Posterior vena cava (tissue), 2 donors: ENCODE data around the gene MATR3. TPM values are rescaled to one million over a fixed set of nuclear protein-coding genes. Genes with fewer than 3 reads are reported as not detected.
"Not testable (repeated sequence)": the region's sequence is repeated elsewhere in the genome, so short reads cannot be mapped to it uniquely, and the experiment has no call there.

Experiments
- DNase-seq: peaks from one replicate; pipeline ENCODE4 v3.0.0-alpha.2; 2020; ENCODE audit warnings: low spot score
- intact Hi-C, 2 donors: fragments of 100-400 bp; cut with DNase I; formaldehyde crosslinking; loops; one replicate each; pipeline versions ENCODE4 v1.14.1 to v1.14.2; 2022 to 2023
- total RNA-seq, 2 donors: library from RNA; stranded (reverse); fragmentation: NEBNext Ultra II Directional; extraction: Animal tissue kit (Norgen Biotek cat#: 25700); gene quantifications; one replicate each; pipeline ENCODE4 v1.2.1, GENCODE V29; 2021
- donor health status: DM: yes; HTN: yes; CAD: no.
- donor health status: DM: yes; HTN: yes; CAD: no.

The MATR3 gene
- total RNA-seq, 2 donors from 2014 or later, result 139 to 148 TPM

DNA sequence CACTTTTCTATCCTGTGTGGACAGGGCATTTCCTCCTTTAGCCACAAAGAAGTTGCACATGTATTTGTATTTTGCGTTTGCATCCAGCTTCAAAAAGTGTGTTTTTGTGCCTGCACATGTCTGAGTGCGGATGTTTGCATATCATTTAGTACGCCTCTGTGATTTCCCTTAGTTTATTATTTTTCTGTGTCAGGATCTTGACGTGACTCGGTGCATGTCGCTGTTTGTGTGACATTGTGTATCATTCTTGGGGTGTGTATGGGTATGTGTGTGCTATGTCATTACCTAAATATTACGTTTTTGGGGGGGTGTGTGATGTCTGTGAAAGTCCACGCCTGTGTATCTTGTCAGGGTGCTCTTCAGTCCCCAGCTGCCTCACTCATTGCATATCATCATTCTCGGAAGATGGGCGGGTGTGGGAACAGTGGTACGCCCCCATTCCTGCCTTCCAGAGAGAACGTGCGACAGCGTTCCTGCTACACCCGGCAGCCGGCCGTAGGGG, 47.7 kb downstream of the MATR3 start:
- intact Hi-C loops, result no loop called here
- no peak for DNase-seq

DNA sequence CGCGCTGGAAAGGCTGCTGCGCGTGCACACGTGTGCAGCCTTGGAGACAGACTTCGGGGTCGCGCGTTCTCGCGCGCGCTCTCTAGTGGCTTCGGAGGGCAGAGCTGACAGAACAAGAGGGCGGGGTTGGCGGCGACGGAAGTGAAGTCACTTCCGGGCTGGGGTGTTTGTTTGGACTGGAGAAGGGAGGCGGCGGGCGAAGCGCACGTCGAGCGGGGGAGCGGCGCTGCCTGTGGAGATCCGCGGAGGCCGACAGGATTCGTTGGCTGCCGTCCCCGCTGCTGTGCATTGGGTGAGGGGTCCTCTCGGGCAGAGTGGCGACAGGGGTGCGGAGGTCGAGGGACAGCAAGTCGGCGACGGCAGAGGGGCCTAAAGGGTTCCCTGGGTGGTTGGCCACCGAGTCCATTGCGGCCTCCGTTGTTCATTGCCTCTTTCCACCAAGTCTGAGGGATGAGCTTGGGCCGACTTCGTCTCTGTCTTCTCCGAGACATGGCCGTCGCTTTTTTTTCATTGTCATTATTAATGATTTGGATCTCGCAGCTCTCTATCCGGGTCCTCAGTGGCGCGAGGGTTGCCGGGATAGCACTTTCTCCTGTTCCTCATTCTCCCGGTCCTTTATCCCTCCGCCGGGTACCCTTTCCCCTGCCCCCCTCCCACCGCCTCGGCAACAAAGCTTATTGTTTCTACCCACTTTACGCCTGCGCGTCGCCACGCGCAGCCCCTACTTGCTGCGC, 48.3 kb downstream of the MATR3 start, which contains the start of gene PAIP2:
Gene PAIP2, plus strand, starts transcription at position 166 of the 734 bp plus-strand sequence. CDS start 21,931 bp downstream, outside the sequence.
- intact Hi-C loops, result no loop called here

DNA sequence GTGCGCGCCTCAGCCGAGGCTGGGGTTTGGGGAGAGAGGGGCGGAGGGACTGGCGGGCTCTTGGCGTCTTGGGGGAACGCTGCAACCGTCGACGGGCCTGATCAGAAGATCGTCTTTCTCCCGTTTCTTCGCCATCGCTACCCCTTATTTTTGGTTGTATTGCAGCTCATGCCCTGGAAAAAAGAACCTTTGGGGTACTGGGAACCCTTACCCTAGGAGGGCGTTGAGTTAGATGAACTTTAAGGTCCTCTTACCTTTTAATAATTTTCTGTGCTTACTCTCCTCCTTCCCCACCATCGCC, 48.8 kb downstream of the MATR3 start:
- intact Hi-C loops, result no loop called here
- no peak for DNase-seq

More for the DNA sequence above, 48.3 kb downstream of the MATR3 start, which contains the start of gene PAIP2:
- peak; percentile 99 for DNase-seq

DNA sequence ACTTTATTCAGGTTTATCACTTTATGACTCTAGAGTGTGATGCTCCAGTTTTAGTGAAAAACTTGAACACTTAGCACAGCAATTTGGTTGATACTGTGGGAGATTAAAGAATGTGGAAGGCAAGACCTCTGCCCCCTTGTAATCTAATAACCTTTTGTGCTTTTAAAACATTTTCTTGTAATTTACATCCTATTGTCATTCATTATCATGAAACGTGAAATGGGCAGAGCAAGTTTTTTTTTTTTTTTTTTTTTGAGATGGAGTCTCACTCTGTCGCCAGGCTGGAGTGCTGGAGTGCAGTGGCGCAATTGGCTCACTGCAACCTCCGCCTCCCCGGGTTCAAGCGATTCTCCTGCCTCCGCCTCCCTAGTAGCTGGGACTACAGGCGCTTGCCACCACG, 49.9 kb downstream of the MATR3 start:
- no peak for DNase-seq
- intact Hi-C loops, result no loop called here

DNA sequence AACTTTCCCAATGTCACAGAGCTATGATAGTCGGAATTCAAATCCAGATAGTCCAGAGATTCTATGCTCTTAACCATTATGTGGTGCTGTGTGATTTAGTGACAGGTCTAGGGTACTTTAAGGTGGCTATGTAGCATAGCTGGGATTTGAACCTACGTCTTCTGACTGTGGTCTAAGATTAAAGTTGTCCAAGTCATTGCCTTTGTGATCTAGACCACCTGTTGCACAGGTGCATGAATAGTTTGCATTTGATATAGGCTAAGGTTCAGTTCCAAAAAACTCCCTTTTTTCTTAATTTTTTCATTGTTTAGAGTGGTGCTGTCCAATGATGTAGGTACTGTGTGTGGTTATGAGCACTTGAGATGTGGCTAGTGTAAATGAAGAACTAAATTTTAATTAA, 50.6 kb downstream of the MATR3 start:
- intact Hi-C loops, result no loop called here
- no peak for DNase-seq

DNA sequence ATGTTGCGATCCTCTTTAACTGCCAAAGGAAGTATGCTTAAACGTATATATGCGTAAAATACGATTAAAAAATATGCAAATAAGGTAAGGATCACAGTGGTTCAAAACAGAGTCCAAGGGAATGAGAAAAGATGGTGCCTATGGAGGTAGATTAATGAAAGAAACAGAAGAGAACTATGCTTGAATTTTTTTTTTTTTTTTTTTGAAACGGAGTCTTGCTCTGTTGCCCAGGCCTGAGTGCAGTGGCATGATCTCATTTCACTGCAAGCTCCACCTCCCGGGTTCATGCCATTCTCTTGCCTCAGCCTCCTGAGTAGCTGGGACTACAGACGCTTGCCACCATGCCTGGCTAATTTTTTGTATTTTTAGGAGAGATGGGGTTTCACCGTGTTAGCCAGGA, 51.9 kb downstream of the MATR3 start:
- intact Hi-C loops, DNase-seq: not testable (repeated sequence)

DNA sequence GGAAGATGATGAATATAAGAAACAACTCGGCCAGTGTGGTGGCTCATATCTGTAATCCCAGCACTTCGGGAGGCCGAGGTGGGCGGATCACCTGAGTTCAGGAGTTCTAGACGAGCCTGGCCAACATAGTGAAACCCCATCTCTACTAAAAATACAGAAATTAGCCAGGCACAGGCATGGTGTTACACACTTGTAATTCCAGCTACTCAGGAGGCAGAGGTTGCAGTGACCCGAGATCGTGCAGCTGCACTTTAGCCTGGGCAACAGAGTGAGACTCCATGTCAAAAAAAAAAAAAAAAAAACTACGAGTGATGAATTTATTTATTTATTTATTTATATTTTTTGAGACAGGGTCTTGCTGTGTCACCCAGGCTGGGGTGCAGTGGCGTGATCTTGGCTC, 54.3 kb downstream of the MATR3 start:
- DNase-seq, intact Hi-C loops: not testable (repeated sequence)

DNA sequence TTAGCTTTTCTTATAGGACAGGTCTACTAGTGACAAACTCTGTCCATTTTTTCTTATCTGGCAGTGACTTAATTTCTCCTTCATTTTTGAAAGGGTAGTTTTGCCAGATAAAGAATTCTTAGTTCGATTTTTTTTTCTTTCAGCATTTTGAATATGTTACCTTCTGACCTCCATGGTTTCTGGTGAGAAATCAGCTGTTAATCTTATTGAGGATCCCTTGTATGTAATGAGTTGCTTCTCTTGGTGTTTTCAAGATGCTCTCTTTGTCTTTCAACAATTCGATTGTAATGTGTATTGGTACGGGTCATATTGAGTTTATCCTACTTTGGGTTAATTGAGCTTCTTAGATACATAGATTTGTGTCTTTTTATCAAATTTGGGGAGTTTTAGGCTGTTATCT, 60.6 kb downstream of the MATR3 start:
- no peak for DNase-seq
- intact Hi-C loops, result no loop called here

DNA sequence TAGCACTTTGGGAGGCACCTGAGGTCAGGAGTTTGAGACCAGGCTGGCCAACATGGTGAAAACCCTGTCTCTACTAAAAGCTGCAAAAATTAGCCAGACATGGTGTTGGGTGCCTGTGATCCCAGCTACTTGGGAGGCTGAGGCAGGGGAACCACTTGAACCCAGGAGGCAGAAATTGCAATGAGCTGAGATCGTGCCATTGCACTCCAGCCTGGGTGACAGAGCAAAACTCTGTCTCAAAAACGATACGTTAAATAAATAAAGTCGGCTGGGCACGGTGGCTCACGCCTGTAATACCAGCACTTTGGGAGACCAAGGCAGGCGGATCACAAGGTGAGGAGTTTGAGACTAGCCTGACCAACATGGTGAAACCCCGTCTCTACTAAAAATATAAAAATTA, 62.4 kb downstream of the MATR3 start:
- intact Hi-C loops, DNase-seq: not testable (repeated sequence)

DNA sequence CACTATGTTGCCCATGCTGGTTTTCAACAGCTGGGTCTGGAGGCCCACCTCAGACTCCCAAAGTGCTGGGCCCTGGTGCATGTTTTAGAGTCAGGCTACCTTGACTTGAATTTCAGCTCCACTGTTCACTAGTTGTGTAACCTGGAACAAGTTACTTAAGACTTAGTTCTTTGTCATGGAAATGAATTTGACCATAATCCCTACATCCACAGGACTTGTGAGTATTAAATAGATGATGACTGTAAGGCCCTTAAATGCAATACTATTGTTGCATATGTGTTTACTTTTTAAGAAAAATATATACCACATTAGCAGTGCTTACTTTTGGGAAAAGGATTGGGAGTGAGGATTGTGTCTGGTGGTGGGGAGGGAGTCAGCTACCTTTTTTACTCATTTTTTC, 64.5 kb downstream of the MATR3 start:
- intact Hi-C loops, result no loop called here
- DNase-seq, result no peak

DNA sequence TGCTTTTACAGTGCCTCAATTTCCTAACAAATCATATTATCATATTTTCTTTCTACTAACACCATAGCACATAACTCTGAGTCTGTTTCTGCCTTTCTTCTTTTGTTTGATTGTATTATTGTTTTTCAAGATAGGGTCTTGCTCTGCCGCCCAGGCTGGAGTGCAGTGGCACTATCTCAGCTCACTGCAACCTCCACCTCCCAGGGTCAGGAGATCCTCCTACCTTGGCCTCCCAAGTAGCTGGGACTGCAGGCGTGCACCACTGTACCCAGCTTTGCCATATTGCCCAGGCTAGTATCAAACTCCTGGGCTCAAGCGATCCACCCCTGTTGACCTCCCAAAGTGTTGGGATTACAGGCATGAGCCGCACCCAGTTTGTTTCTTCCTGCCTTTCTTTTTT, 66.8 kb downstream of the MATR3 start:
- DNase-seq, result no peak
- intact Hi-C loops, result no loop called here

DNA sequence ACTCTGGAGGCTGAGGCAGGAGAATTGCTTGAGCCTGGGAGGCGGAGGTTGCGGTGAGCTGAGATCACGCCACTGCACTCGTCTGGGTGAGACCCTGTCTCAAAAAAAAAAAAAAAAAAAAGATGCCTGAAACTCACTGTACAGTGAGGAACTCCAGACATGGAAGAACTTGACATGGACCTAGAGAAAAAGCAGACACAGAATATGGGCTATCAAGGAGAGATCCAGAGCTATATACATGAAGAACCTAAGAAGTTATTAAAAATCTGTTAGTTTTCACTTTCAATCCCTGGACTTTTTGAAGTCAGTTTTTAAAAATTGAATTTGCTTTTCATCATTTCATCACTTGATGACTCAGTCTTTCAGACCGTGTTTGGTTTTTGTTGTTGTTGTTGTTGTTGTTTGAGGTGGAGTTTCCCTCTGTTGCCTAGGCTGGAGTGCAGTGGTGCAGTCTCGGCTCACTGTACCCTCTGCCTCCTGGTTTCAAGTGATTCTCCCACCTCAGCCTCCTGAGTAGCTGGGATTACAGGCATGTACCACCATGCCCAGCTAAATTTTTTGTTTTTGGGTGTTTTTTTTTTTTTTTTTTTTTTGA, 68.4 kb downstream of the MATR3 start:
- DNase-seq, result no peak
- intact Hi-C loops, result no loop called here

DNA sequence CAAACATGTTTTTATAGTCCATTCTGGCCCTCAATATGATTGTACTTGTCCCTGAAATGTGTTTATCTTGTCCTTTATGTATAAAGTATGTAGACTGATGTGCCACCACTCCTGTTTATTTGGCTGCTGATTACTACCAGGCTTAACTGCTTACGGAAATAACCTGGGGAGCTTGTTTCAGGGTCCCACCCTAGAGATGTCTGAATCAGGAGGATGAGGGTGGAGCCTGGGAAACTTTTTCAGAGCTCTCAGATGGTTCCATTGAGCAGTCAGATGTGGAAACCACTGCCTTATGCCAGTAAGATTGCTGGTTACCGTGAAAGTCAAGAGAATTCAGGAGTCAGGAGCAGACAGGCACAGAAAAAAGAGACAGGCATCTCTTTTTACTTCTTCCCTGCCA, 70.4 kb downstream of the MATR3 start:
- DNase-seq, result no peak
- intact Hi-C loops, result no loop called here

DNA sequence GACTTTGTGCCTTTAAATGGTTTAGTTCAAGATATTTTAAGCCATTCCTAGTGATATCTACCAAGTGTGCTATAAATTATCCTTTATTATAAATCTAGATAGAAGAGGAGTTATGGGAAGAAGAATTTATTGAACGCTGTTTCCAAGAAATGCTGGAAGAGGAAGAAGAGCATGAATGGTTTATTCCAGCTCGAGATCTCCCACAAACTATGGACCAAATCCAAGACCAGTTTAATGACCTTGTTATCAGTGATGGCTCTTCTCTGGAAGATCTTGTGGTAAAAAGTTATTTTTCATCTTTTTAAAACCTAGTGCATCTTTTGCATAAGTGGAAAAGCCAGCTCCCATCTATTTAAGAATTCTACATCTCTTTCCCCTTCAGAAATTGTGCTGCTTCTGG, 70.9 kb downstream of the MATR3 start:
- no peak for DNase-seq
- intact Hi-C loops, result no loop called here

DNA sequence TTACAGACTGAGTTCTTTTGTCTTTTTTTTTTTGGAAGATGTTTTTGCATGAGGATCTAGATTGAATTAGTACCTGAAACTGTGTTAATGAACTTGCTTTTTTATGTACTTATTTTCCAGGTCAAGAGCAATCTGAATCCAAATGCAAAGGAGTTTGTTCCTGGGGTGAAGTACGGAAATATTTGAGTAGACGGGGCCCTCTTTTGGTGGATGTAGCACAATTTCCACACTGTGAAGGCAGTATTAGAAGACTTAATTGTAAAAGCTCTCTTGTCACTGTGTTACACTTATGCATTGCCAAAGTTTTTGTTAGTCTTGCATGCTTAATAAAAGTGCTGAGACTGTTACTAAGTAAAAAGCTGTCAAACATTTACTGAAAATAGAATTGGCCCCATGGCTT, 75.1 kb downstream of the MATR3 start:
- no peak for DNase-seq
- intact Hi-C loops, result no loop called here

DNA sequence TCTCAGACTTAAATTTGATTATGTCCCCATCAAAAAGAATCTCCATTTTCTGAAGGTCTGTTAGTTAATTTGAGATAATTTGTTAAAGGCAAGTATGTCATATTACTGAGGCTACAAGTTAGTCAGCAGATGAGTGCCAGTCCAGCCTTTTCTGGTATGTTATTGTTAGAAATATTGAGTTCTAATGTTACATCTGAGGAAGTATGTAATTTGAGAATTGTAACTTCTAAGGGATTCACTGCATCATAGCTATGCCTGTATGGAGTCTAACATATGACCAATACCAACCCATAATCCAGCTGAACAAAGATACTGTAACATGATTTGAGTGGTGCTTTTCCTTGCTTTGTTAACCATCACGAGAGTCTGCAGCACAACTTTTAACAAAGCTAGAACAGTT, 75.6 kb downstream of the MATR3 start:
- intact Hi-C loops, result no loop called here
- no peak for DNase-seq

DNA sequence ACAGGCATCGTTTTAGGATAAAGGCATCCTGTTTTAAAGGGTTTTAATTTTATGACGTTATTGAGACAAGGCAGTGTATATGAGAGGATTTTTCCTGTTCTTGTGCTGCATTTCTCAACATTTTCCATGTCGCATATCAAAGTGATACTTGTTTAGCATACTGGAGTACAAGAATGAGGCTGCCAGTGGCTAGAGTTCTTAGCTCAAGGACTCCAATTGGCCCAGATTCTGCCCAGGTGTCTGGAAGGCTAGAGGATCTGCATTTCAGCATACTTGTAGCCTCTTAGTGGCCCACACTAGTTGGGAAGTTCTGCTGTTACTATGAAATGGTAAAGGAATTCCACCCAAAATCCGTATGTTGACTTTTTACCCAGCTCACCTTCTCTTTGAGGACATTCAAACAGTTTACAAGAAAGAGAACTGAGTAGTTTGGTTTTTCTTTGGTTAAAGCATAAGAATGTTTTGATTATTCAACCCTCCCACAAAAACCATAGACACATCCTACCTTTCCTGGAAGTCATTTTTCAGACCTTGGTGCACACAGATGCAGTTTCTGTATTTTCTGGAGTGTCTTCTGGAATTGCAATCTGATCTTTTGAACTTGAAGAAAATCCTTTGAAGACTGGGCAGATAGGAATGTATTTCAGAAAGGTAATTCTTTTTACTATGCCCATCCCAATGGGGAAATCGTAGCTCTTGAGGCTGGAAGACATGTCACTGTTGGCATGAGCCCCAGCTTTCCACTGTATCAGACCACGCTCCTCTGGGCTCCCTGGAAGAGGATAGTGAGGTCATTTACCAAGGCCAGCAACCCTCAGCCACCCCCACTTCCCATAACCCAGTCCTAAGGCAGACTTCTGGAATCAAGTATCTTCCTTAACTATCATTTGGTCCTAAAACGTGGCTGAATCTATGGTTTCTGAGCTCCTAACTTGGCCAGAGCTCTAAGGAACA, 78.2 kb downstream of the MATR3 start:
- intact Hi-C loops, result no loop called here
- peak; percentile 44 for DNase-seq

DNA sequence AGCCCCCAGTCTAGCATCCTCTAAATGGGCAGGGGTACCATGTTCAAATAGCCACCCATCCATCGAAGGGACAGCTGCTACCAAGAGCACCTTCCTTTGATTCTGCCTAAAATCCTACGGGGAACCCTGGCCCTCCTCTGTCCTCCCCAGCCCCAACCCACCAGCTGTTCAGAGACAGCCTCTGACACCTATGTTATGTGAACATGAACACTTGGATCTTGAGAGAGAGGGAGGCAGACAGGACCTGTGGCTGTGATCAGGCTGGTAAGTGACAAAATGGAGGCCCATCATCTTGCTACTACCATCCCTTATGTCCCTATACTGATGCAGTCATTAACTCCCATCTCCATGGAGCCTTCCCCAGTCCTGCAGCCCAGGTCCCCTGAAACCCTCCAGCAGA, 81.4 kb downstream of the MATR3 start:
- peak; percentile 28 for DNase-seq
- intact Hi-C loops, result no loop called here

DNA sequence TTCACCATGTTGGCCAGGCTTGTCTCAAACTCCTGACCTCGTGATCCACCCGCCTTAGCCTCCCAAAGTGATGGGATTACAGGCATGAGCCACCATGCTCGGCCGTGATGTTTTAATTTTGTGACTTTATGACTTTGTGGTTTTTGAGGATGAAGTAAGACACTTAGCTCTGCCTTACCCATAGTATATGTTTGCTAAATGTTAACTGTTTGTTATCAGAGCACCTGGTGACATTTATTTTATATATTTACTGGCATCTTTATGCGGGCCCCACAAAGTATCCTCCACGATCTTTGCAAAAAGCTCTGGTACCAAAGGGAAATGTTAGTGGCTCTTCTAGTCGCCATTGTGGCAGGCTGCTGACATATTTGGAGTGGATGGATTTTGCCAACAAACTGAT, 82.8 kb downstream of the MATR3 start:
- no peak for DNase-seq
- intact Hi-C loops, result no loop called here

DNA sequence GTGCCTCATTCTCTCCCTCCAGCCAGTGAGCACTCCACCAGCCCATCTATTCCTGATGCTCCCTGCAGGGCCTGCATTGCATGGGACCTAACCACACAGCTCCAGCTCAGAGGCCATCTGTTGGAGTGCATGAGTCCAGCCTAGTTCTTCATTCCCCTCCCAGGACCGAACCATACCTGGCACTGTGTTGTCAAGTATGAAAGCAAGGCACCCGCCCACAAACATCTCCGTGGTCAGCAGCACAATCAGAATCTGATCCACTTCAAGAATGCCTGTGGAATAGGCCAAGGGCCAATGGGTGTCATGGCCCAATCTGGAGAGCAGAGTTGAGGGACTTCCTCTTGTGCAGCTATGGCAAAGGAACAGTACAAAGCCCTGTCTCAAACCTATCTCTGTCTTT, 83.7 kb downstream of the MATR3 start:
- intact Hi-C loops, result no loop called here
- DNase-seq, result peak; percentile 30
